ENCODE measurements around the gene LYPD6. TPM values are rescaled to one million over a fixed set of nuclear protein-coding genes. Genes with fewer than 3 reads are reported as not detected.

The LYPD6 gene
- total RNA-seq, 1 donor from 2014 or later = 0.26 TPM

DNA sequence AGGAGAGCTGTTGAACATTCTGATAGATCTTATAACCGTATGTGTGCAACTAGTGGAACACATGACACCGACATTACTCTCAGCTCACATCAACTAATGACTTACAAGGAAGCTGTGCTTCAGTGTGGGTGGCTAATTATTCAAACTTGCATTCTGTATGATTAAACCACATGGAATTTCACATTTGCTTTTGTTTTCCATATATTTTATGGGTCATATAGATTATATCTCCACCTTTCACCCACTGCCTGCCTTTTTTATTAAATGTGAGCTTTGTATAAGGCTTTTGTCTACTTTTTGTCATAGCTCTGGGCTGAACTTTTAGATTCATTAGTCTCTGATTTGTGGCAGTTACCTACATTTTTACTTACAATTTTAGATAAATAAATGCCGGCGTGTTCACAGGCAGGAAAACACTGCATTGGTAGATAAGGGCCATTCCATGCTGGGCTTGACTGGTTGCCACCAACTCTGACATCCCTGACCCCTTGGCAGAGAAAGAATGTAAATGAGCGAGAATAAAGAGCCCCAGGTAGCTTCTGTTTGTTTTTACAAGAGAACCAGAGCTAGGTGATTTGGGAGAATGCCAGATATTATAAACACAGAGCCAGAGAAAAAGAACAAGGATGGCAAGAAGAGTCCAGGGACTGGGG, 35.7 kb downstream of the LYPD6 start:
- FAIRE-seq (no peak), DNase-seq (ENCODE audit: low read depth) (peak; percentile 90)
- Histone ChIP-seq H3K4me3 (ENCODE audit: low read depth, low read length) (no peak overlapping the region), H3K36me3 (ENCODE audit: control insufficient read depth, insufficient read depth, low read length) (no peaks in the 10 kb centered on the region), H3K27me3 (ENCODE audit: control insufficient read depth, insufficient read depth, low read length) (no peaks in the 10 kb centered on the region)
- TF ChIP-seq, protein P1, sequence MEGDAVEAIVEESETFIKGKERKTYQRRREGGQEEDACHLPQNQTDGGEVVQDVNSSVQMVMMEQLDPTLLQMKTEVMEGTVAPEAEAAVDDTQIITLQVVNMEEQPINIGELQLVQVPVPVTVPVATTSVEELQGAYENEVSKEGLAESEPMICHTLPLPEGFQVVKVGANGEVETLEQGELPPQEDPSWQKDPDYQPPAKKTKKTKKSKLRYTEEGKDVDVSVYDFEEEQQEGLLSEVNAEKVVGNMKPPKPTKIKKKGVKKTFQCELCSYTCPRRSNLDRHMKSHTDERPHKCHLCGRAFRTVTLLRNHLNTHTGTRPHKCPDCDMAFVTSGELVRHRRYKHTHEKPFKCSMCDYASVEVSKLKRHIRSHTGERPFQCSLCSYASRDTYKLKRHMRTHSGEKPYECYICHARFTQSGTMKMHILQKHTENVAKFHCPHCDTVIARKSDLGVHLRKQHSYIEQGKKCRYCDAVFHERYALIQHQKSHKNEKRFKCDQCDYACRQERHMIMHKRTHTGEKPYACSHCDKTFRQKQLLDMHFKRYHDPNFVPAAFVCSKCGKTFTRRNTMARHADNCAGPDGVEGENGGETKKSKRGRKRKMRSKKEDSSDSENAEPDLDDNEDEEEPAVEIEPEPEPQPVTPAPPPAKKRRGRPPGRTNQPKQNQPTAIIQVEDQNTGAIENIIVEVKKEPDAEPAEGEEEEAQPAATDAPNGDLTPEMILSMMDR (IDR thresholded peaks at IDR 0.05; ENCODE audit: insufficient read depth, low read length, severe bottlenecking) = no peak

- TF ChIP-seq, protein P1 (IDR thresholded peaks at IDR 0.05; ENCODE audit: insufficient read depth, low read length, severe bottlenecking) = no peak
- H3K27me3 ChIP-seq (ENCODE audit: control insufficient read depth, insufficient read depth, low read length) = no peaks in the 10 kb centered on the region
- H3K4me3 ChIP-seq (ENCODE audit: low read depth, low read length) = no peak overlapping the region
- no peak for FAIRE-seq
- no peaks in the 10 kb centered on the region for H3K36me3 ChIP-seq (ENCODE audit: control insufficient read depth, insufficient read depth, low read length)
- DNase-seq (ENCODE audit: low read depth) = no peak
Observed at GRCh38 chr2:149370061-149370775, 39.8 kb downstream of the LYPD6 start.

- no peak overlapping the region for H3K4me3 ChIP-seq (ENCODE audit: low read depth, low read length)
- DNase-seq (ENCODE audit: low read depth) (no peak), FAIRE-seq (no peak)
- TF ChIP-seq, protein P1 (IDR thresholded peaks at IDR 0.05; ENCODE audit: insufficient read depth, low read length, severe bottlenecking) = no peak
- H3K36me3 ChIP-seq (ENCODE audit: control insufficient read depth, insufficient read depth, low read length) = no peaks in the 10 kb centered on the region
- no peaks in the 10 kb centered on the region for H3K27me3 ChIP-seq (ENCODE audit: control insufficient read depth, insufficient read depth, low read length)
Observed at GRCh38 chr2:149371476-149371875, 41.1 kb downstream of the LYPD6 start.

DNA sequence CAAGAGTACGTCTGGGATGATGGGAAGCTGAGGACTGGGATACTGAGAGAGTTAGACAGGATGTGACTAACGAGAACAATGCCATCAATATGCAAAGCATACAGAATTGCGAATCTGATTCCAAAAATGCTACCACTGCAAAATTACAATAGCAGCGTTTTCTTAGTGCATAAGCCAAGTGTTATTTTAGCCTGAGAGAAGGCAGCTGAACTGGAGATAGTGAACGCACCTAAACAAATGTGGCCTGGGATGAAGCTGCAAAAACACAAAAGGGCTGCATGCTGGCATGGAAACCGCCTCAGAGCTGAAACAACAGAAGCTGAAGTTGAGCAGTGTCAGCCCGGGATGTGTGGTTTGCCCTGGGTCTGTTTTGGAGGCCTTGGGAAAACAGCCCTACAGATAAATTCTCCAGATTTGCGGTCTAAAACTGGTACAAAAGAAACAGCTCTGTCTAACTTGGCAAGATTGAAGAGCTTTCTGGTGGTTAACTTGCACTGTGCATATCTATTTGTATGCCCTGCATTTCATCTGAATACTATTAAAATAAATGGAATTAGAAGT, 45.5 kb downstream of the LYPD6 start:
- Histone ChIP-seq H3K36me3 (ENCODE audit: control insufficient read depth, insufficient read depth, low read length) (no peaks in the 10 kb centered on the region), H3K4me3 (ENCODE audit: low read depth, low read length) (no peak overlapping the region), H3K27me3 (ENCODE audit: control insufficient read depth, insufficient read depth, low read length) (no peaks in the 10 kb centered on the region)
- no peak for DNase-seq (ENCODE audit: low read depth)
- TF ChIP-seq, protein P1 (IDR thresholded peaks at IDR 0.05; ENCODE audit: insufficient read depth, low read length, severe bottlenecking) = no peak
- FAIRE-seq = no peak

DNA sequence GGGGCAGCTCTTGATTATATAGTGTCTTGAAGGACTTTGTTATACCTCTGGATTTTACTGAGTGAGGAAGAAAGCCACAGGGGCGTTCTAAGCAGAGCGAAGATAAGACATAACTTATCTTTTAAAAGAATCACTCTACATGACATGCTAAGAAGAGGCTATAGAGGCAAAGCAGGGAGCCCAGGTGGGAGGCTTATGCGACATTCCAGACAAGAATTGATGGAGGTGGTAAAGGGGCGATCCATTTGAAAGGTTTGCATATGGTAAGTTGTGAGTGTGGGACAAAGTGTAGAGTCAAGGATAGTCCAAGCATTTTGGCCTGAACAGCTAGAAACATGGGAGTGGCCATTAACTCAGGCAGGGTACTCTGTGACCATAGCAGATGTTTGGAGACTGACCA, 49.8 kb downstream of the LYPD6 start:
- Histone ChIP-seq H3K27me3 (ENCODE audit: control insufficient read depth, insufficient read depth, low read length) (no peaks in the 10 kb centered on the region), H3K36me3 (ENCODE audit: control insufficient read depth, insufficient read depth, low read length) (no peaks in the 10 kb centered on the region), H3K4me3 (ENCODE audit: low read depth, low read length) (no peak overlapping the region)
- DNase-seq (ENCODE audit: low read depth) (no peak), FAIRE-seq (peak; percentile 23)
- TF ChIP-seq, protein P1 (IDR thresholded peaks at IDR 0.05; ENCODE audit: insufficient read depth, low read length, severe bottlenecking) = no peak
